NCI-H146 treated with DMSO at 0.1 percent for 48 hours (cell line): ENCODE measurements around the gene ADAMTS17.
"Not testable (repeated sequence)": the region's sequence is repeated elsewhere in the genome, so short reads cannot be mapped to it uniquely, and the experiment has no call there.

Experiments used
- DNase-seq: peaks from one replicate; lab custom pipeline; 2025; ENCODE audit not compliant: unreplicated experiment; lab: John Stamatoyannopoulos, UW

The ADAMTS17 gene

GRCh38 chr15:100096700-100097099 is 245.1 kb downstream of the ADAMTS17 start:
- DNase-seq, result no peak

GRCh38 chr15:100096248-100096600 is 245.6 kb downstream of the ADAMTS17 start:
- no peak for DNase-seq

DNA sequence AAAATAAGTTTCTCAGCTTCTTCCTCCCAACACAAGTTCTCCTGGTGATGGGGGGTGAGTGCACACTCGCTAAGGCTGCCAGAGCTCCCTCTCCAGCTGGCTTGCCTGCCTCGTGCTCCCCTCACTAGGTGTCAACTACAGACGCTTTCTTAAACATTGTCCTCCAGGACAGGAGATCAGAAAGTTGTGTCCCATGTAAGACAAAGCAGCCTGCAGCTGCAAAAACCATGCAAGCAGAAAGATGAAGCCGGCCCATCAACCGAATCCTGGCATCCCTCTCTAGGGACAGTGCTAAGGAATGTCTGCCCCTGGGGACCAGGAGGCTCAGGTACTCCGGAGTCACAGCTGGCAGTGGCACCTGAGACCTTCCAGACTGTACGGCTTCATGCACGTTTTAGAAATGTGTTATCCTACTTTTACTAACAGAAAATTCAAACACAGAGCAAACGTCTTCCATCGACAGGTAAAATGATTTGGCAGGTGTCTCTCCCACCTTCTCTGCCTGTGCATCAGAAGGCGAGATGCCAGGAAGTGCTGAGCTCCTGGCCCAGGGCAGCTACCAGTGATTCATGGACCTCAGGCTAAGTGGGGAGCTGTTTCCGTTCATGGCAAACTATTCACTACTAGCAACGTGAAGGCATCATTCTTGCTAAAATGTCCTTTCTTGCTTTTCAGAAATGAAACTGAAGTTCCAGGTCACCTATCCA is 246.1 kb downstream of the ADAMTS17 start:
- DNase-seq, result no peak

GRCh38 chr15:100094127-100094510 is 247.7 kb downstream of the ADAMTS17 start:
- no peak for DNase-seq

GRCh38 chr15:100093211-100094126 is 248.3 kb downstream of the ADAMTS17 start:
- DNase-seq, result no peak

- no peak for DNase-seq
These were observed 249.7 kb downstream of the ADAMTS17 start for GRCh38 chr15:100092034-100092433.

DNA sequence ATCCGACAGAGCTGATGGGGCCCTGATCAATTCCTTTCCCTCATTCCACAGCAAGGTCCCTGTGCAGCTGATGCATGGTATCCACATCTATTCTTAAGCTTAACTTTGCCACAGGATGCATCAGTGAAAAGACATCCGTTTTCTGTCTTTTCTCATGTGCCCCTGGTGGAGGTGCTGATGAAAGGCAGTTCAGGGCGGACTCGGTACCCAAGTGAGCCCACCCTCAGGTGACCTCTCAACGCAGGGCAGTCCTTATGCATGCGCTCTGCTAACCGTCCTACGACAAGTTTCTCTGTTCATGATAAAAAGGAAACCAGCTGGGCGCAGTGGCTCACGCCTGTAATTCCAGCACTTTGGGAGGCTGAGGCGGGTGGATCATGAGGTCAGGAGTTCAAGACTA is 251.4 kb downstream of the ADAMTS17 start:
- no peak for DNase-seq

- DNase-seq, result not testable (repeated sequence)
These were observed 257.5 kb downstream of the ADAMTS17 start for GRCh38 chr15:100084042-100084821.

DNA sequence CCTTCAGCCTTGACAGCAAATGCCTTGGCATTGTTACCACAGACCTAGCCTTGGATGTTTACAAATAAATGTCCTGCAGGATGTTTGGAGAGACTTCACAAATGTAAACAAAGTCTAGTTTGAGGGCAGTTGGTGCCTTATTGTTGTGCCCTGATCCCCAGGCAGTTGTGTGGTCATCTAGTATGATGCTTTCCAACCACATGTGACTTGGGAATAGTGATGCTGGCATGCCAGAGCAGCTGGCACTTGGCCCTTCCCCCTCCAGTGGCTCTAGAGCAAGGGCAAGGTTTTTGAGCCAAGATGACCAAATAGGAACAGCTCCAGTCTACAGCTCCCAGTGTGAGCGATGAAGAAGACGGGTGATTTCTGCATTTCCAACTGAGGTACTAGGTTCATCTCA is 258.2 kb downstream of the ADAMTS17 start:
- DNase-seq, result no peak

GRCh38 chr15:100082761-100083402 is 258.9 kb downstream of the ADAMTS17 start:
- no peak for DNase-seq

GRCh38 chr15:100081454-100081853 is 260.3 kb downstream of the ADAMTS17 start:
- no peak for DNase-seq

DNA sequence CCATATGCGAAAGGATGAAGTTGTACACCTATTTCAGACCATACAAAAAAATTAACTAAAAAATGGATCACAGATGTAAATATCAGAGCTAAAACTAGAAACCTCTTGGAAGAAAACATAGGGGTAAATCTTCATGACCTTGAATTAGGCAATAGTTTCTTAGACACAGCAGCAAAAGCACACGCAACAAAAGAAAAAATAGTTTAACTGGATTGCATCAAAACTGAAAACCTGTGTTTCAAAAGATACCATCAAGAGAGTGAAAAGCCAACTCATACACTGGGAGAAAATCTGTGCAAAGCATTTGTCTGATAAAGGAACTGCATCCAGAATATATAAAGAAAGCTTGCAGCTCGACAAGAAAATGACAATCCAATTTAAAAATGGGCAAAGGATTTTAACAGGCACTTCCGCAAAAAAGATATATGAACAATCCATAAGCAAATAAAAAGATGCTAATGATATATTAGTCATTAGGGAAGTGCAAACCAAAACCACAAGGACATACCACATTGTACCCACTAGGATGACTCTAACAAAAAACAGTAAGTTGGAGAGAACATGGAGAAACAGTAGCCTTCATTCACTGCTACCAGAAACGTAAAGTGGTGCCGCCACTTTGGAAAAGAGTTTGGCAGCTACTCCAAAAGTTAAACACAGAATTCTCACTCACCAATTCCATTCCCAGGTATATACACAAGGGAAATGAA is 263.1 kb downstream of the ADAMTS17 start:
- DNase-seq, result no peak

GRCh38 chr15:100075229-100075628 is 266.5 kb downstream of the ADAMTS17 start:
- DNase-seq, result no peak

DNA sequence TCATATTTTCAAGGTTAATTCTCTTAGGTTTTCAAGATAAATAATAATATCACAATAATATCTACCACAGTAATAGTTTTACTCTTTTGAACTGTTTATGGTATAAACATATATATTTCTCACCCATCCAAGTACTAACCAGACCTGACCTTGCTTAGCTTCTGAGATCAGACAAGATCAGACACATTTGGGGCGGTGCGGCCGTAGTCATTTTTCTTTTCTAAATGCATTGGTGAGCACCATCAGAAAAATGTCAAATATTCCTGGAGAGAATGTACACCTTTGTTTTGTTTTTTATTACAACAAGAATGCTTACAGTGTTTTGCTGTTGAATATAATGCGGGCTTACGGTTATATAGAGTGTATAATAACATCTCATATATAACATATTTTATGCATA is 267.8 kb downstream of the ADAMTS17 start:
- no peak for DNase-seq

GRCh38 chr15:100066521-100067280 is 275.1 kb downstream of the ADAMTS17 start:
- DNase-seq, result not testable (repeated sequence)

DNA sequence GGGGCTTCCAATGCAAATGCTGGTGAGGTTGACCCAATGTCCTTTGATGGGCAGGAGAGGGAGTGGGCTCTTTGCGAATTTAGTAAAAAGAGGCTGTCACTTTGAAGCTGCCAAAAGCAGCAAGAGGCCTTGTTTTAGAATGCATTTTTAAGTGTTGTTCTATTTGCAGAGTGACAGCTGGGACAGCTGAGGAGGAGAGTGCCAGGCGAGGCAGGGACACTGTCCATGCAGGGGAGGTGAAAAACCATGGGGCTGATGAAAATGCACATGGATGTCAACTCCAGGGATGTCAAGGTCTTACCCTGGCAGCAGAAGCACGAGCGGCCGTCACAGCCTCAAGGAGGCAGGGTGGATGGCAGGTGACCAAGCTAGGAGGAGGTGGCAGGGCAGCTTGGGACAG is 279.8 kb downstream of the ADAMTS17 start:
- no peak for DNase-seq

- no peak for DNase-seq
These were observed 281.4 kb downstream of the ADAMTS17 start for GRCh38 chr15:100060276-100060926.

GRCh38 chr15:100059521-100059920 is 282.3 kb downstream of the ADAMTS17 start:
- no peak for DNase-seq

DNA sequence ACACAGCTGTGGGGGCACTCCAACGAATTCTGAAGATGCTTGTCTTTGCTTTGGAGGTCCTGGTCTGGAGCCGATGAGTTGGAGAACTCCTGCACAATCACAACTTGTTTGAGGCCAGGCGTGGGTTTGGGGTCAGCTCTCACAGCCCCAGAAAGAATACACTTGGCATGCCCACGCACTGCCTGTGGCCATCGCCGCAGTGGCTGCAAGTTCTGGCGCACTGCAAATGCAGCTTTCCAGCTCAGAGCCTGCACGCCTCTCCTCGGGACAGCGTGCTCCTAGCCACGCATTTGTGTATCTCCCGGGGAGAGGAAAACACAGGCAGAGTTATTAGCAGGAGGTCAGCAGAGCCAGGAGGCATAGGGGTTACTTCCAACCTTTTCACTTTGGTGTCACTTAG is 282.7 kb downstream of the ADAMTS17 start:
- no peak for DNase-seq
